ENCODE data around the gene TAF1A. TPM values are rescaled to one million over a fixed set of nuclear protein-coding genes. Genes with fewer than 3 reads are reported as not detected.

Gene TAF1A
- total RNA-seq, 2 experiments from 2014 or later = 10.9 to 19.2 TPM

DNA sequence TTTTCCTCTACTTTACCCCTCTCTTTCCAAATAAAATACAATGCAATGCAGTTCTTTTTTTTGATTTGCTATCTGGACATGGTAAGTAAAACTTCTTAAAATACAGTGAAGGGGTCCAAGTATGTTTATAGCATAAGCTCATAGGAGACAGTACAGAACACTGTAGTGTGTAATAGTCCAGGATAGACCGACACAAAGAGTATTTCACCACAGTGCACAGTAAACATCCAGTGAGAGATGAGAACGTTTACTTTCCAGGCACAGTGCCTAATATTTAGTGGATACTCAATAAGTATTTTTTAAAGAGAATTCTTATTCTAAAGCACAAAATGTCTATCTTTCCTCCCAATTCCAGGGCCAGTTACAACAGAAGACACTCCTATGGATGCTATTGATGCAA lies 43.0 kb upstream of the TAF1A start:
- H2AFZ ChIP-seq (ENCODE audit: low read length) = no peak overlapping the region
- POLR2A ChIA-PET = no interaction called here
- CTCF ChIA-PET (ENCODE audit: unreplicated experiment) = no interaction called here
- no TSS peak for BruUV-seq (replicated peaks)
- no peak for DNase-seq (ENCODE audit: low spot score)
- no peaks in the 10 kb centered on the region for H3K79me2 ChIP-seq (ENCODE audit: insufficient read depth, low read depth, low read length)
- no peak overlapping the region for H3K4me2 ChIP-seq (ENCODE audit: low read length)
- no peaks in the 10 kb centered on the region for H3K4me1 ChIP-seq (ENCODE audit: insufficient read depth, low read length, poor library complexity, severe bottlenecking)
- no peaks in the 10 kb centered on the region for H3K9me2 ChIP-seq (ENCODE audit: insufficient read depth, low read length)
- H3K27ac ChIP-seq (ENCODE audit: low read depth, low read length, poor library complexity, severe bottlenecking) = no peak overlapping the region
- H4K20me1 ChIP-seq (ENCODE audit: insufficient read depth, low read length) = no peaks in the 10 kb centered on the region
- TF ChIP-seq EZH2phosphoT487 (IDR thresholded peaks at IDR 0.05; ENCODE audit: borderline replicate concordance, low read depth, low read length) = no peak
- TF ChIP-seq, protein P1, sequence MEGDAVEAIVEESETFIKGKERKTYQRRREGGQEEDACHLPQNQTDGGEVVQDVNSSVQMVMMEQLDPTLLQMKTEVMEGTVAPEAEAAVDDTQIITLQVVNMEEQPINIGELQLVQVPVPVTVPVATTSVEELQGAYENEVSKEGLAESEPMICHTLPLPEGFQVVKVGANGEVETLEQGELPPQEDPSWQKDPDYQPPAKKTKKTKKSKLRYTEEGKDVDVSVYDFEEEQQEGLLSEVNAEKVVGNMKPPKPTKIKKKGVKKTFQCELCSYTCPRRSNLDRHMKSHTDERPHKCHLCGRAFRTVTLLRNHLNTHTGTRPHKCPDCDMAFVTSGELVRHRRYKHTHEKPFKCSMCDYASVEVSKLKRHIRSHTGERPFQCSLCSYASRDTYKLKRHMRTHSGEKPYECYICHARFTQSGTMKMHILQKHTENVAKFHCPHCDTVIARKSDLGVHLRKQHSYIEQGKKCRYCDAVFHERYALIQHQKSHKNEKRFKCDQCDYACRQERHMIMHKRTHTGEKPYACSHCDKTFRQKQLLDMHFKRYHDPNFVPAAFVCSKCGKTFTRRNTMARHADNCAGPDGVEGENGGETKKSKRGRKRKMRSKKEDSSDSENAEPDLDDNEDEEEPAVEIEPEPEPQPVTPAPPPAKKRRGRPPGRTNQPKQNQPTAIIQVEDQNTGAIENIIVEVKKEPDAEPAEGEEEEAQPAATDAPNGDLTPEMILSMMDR (conservative IDR thresholded peaks at IDR 0.05; ENCODE audit: low read length) = no peak
- H3K4me3 ChIP-seq (ENCODE audit: low read depth, low read length, poor library complexity, severe bottlenecking) = no peak overlapping the region
- H3K9me3 ChIP-seq (ENCODE audit: low read length) = no peaks in the 10 kb centered on the region
- peaks cover 5% of the 10 kb centered on the region; the same call in 1 of the 2 replicates for H3K36me3 ChIP-seq (ENCODE audit: insufficient read depth, low read length)
- intact Hi-C loops (cut with micrococcal nuclease; ENCODE audit: unreplicated experiment) = no loop called here

DNA sequence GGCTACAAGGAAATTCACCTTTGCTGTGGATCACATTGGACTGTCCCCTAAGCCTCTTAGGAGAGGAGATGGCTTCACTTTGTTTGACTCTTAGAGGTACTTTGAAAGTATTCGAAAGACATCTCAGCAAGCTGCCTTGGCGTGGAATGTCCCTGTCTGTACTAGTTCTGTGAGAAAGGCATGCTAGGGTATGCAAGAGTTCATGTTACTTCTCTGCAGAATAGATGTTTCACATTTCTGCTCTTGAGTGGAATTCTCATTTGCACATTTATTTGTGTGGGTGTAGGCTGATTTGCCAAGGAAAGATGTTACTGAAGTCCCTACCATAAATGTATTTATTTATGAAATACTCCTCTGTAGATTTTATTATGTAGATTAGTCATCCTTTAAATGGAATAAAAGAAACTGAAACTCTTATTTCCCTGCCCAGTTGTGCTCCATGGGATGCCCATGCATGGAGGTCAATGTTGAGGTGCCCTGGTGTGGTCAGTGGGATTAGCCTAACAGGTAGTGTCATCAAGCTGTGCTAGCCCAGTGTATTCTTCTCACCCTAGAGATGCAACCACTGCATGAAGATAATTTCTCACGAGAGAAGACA lies 42.0 kb upstream of the TAF1A start:
- CTCF ChIA-PET (ENCODE audit: unreplicated experiment) = no interaction called here
- Histone ChIP-seq H3K79me2 (ENCODE audit: insufficient read depth, low read depth, low read length) (no peaks in the 10 kb centered on the region), H3K4me3 (ENCODE audit: low read depth, low read length, poor library complexity, severe bottlenecking) (no peak overlapping the region), H3K9me2 (ENCODE audit: insufficient read depth, low read length) (no peaks in the 10 kb centered on the region), H3K4me2 (ENCODE audit: low read length) (no peak overlapping the region), H3K36me3 (ENCODE audit: insufficient read depth, low read length) (peaks cover 5% of the 10 kb centered on the region; the same call in 1 of the 2 replicates), H3K9me3 (ENCODE audit: low read length) (no peaks in the 10 kb centered on the region), H3K4me1 (ENCODE audit: insufficient read depth, low read length, poor library complexity, severe bottlenecking) (no peaks in the 10 kb centered on the region), H4K20me1 (ENCODE audit: insufficient read depth, low read length) (no peaks in the 10 kb centered on the region), H3K27ac (ENCODE audit: low read depth, low read length, poor library complexity, severe bottlenecking) (no peak overlapping the region), H2AFZ (ENCODE audit: low read length) (no peak overlapping the region)
- POLR2A ChIA-PET = no interaction called here
- no peak for DNase-seq (ENCODE audit: low spot score)
- TF ChIP-seq, protein P1 (conservative IDR thresholded peaks at IDR 0.05; ENCODE audit: low read length) = no peak
- TF ChIP-seq EZH2phosphoT487 (IDR thresholded peaks at IDR 0.05; ENCODE audit: borderline replicate concordance, low read depth, low read length) = no peak
- intact Hi-C loops (cut with micrococcal nuclease; ENCODE audit: unreplicated experiment) = no loop called here
- no TSS peak for BruUV-seq (replicated peaks)

DNA sequence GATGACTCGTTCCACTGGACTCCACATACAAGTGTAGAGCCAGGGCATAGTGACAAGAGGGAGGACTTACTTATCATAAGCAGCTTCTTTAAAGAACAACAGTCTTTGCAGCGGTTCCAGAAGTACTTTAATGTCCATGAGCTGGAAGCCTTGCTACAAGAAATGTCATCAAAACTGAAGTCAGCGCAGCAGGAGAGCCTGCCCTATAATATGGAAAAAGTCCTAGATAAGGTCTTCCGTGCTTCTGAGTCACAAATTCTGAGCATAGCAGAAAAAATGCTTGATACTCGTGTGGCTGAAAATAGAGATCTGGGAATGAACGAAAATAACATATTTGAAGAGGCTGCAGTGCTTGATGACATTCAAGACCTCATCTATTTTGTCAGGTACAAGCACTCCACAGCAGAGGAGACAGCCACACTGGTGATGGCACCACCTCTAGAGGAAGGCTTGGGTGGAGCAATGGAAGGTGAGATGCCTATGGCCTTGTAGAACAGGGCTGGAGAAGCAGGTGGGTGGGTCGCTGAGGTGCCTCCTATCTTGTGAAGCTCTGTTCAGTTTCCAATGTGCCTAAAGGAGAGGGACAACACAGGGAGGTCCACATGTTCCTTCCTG lies 40.3 kb upstream of the TAF1A start:
- Histone ChIP-seq H3K4me2 (ENCODE audit: low read length) (no peak overlapping the region), H3K4me3 (ENCODE audit: low read depth, low read length, poor library complexity, severe bottlenecking) (no peak overlapping the region), H4K20me1 (ENCODE audit: insufficient read depth, low read length) (no peaks in the 10 kb centered on the region), H3K79me2 (ENCODE audit: insufficient read depth, low read depth, low read length) (no peaks in the 10 kb centered on the region), H3K9me2 (ENCODE audit: insufficient read depth, low read length) (no peaks in the 10 kb centered on the region), H3K36me3 (ENCODE audit: insufficient read depth, low read length) (peaks cover 5% of the 10 kb centered on the region; the same call in 1 of the 2 replicates), H2AFZ (ENCODE audit: low read length) (no peak overlapping the region), H3K4me1 (ENCODE audit: insufficient read depth, low read length, poor library complexity, severe bottlenecking) (no peaks in the 10 kb centered on the region), H3K9me3 (ENCODE audit: low read length) (no peaks in the 10 kb centered on the region), H3K27ac (ENCODE audit: low read depth, low read length, poor library complexity, severe bottlenecking) (no peak overlapping the region)
- TF ChIP-seq, protein P1 (conservative IDR thresholded peaks at IDR 0.05; ENCODE audit: low read length) = no peak
- ChIA-PET CTCF (ENCODE audit: unreplicated experiment) (no interaction called here), POLR2A (no interaction called here)
- DNase-seq (ENCODE audit: low spot score) = no peak
- BruUV-seq (replicated peaks) = no TSS peak
- intact Hi-C loops (cut with micrococcal nuclease; ENCODE audit: unreplicated experiment) = no loop called here
